Gastrocnemius medialis (tissue), 4 donors: ENCODE measurements around the gene STX8. TPM values are rescaled to one million over a fixed set of nuclear protein-coding genes. Genes with fewer than 3 reads are reported as not detected.

Experiments used
- ATAC-seq, 2 donors: fragments of 150-250 bp; one replicate each; pipeline ENCODE4 v1.9.1; 2016
- DNase-seq, 2 donors: peaks; one replicate each; pipeline ENCODE4 v3.0.0-alpha.2; 2019
- H3K27ac ChIP-seq, 4 donors: fragments of 200-600 bp; sonication (generic); 1 replicate in 1 of 4; 2 replicates in 3 of 4; pipeline ENCODE4 v1.5.1; 2016 to 2018; ENCODE audit warnings: mild to moderate bottlenecking in 2 of 4, moderate library complexity in 1 of 4
- H3K27me3 ChIP-seq, 3 donors: fragments of 200-600 bp; sonication (generic) in 2 of 3; 1 replicate in 1 of 3; 2 replicates in 2 of 3; pipeline versions ENCODE4 v1.5.1 to v1.6.0; 2016 to 2019; ENCODE audit warnings: mild to moderate bottlenecking in 1 of 3, moderate library complexity in 1 of 3
- H3K36me3 ChIP-seq, 2 donors: fragments of 200-600 bp; sonication (generic) in 1 of 2; one replicate each; pipeline ENCODE4 v1.5.1; 2017 to 2018
- H3K4me1 ChIP-seq, 2 donors: fragments of 200-600 bp; sonication (generic) in 1 of 2; one replicate each; pipeline ENCODE4 v1.5.1; 2016 to 2017; ENCODE audit warnings: mild to moderate bottlenecking in 2 of 2
- H3K4me3 ChIP-seq, 4 donors: fragments of 200-600 bp; sonication (generic) in 3 of 4; 1 replicate in 1 of 4; 2 replicates in 3 of 4; pipeline ENCODE4 v1.5.1; 2016 to 2019; ENCODE audit warnings: mild to moderate bottlenecking in 2 of 4
- H3K9me3 ChIP-seq, 3 donors: fragments of 200-600 bp; sonication (generic) in 2 of 3; 1 replicate in 1 of 3; 2 replicates in 2 of 3; pipeline ENCODE4 v1.5.1; 2016 to 2019
- POLR2A ChIP-seq, 2 donors: fragments of 450-650 bp; IDR thresholded peaks; one replicate each; pipeline ENCODE4 v1.6.1; 2017; ENCODE audit warnings: antibody characterized with exemption in 2 of 2, mild to moderate bottlenecking in 2 of 2, moderate library complexity in 2 of 2
- in situ Hi-C, 4 donors: fragments of 200-750 bp; cut with MboI; loops; one replicate each; pipeline versions ENCODE4 v1.15.0 to v1.8.0; 2017; ENCODE audit warnings: low sequenced_read_pairs in 4 of 4
- intact Hi-C: fragments of 100-400 bp; cut with DNase I; formaldehyde crosslinking; loops from one replicate; pipeline ENCODE4 v1.15.1; 2023; ENCODE audit warnings: low total_unique reads
- total RNA-seq, 4 donors: library from RNA; depleted of rRNA; stranded (reverse); fragments of >200 nt; gene quantifications; one replicate each; pipeline versions ENCODE4 v1.1.0 to v1.2.3, GENCODE V29; 2016
- TF ChIP-seq, protein P1 (sequence below), 5 experiments: fragments of 450-650 bp in 3 of 5; fragments of 200-600 bp in 2 of 5; sonication (generic) in 2 of 5; IDR thresholded peaks in 4 of 5; conservative IDR thresholded peaks in 1 of 5; 1 replicate in 4 of 5; 2 replicates in 1 of 5; pipeline ENCODE4 v1.5.1; 2016 to 2019; ENCODE audit warnings: antibody characterized with exemption in 5 of 5, mild to moderate bottlenecking in 3 of 5, moderate library complexity in 3 of 5

STX8 gene
- total RNA-seq, 4 donors from 2014 or later: 39.1 to 67.7 (median 58.2) TPM

- intact Hi-C loops: no loop called here
- no peak overlapping the region for H3K27ac ChIP-seq
- no peak for TF ChIP-seq POLR2A (IDR thresholded peaks at IDR 0.05)
- TF ChIP-seq, protein P1, sequence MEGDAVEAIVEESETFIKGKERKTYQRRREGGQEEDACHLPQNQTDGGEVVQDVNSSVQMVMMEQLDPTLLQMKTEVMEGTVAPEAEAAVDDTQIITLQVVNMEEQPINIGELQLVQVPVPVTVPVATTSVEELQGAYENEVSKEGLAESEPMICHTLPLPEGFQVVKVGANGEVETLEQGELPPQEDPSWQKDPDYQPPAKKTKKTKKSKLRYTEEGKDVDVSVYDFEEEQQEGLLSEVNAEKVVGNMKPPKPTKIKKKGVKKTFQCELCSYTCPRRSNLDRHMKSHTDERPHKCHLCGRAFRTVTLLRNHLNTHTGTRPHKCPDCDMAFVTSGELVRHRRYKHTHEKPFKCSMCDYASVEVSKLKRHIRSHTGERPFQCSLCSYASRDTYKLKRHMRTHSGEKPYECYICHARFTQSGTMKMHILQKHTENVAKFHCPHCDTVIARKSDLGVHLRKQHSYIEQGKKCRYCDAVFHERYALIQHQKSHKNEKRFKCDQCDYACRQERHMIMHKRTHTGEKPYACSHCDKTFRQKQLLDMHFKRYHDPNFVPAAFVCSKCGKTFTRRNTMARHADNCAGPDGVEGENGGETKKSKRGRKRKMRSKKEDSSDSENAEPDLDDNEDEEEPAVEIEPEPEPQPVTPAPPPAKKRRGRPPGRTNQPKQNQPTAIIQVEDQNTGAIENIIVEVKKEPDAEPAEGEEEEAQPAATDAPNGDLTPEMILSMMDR (IDR thresholded peaks at IDR 0.05 in 4 of 5, conservative IDR thresholded peaks at IDR 0.05 in 1 of 5): no peak
- no peaks in the 10 kb centered on the region for H3K9me3 ChIP-seq
- no peaks in the 10 kb centered on the region for H3K4me1 ChIP-seq
- H3K36me3 ChIP-seq: no peaks in the 10 kb centered on the region
- ATAC-seq (peak; percentile 48 to 61), DNase-seq (no peak)
- no peaks in the 10 kb centered on the region for H3K27me3 ChIP-seq
- H3K4me3 ChIP-seq: no peak overlapping the region
- in situ Hi-C loops: no loop called here
Observed at GRCh38 chr17:9228408-9229159, 347.0 kb downstream of the STX8 start.

GRCh38 chr17:9227819-9228407 lies 347.7 kb downstream of the STX8 start:
- intact Hi-C loops: no loop called here
- peak in 1 of 2 donors; percentile 13 for ATAC-seq

GRCh38 chr17:9226794-9227135 lies 348.9 kb downstream of the STX8 start:
- DNase-seq (no peak), ATAC-seq (no peak)
- in situ Hi-C loops: no loop called here
- Histone ChIP-seq H3K27me3 (no peaks in the 10 kb centered on the region), H3K36me3 (no peaks in the 10 kb centered on the region), H3K9me3 (no peaks in the 10 kb centered on the region), H3K27ac (no peak overlapping the region), H3K4me1 (no peaks in the 10 kb centered on the region), H3K4me3 (no peak overlapping the region)
- intact Hi-C loops: no loop called here
- TF ChIP-seq POLR2A (IDR thresholded peaks at IDR 0.05): no peak
- TF ChIP-seq, protein P1 (IDR thresholded peaks at IDR 0.05 in 4 of 5, conservative IDR thresholded peaks at IDR 0.05 in 1 of 5): no peak

More at GRCh38 chr17:9227819-9228407, 347.7 kb downstream of the STX8 start:
- H3K4me3 ChIP-seq: no peak overlapping the region
- no peaks in the 10 kb centered on the region for H3K4me1 ChIP-seq
- no peak for TF ChIP-seq POLR2A (IDR thresholded peaks at IDR 0.05)
- TF ChIP-seq, protein P1 (IDR thresholded peaks at IDR 0.05 in 4 of 5, conservative IDR thresholded peaks at IDR 0.05 in 1 of 5): no peak
- no peak overlapping the region for H3K27ac ChIP-seq
- H3K9me3 ChIP-seq: no peaks in the 10 kb centered on the region
- in situ Hi-C loops: no loop called here
- H3K36me3 ChIP-seq: no peaks in the 10 kb centered on the region
- no peak for DNase-seq
- H3K27me3 ChIP-seq: no peaks in the 10 kb centered on the region

DNA sequence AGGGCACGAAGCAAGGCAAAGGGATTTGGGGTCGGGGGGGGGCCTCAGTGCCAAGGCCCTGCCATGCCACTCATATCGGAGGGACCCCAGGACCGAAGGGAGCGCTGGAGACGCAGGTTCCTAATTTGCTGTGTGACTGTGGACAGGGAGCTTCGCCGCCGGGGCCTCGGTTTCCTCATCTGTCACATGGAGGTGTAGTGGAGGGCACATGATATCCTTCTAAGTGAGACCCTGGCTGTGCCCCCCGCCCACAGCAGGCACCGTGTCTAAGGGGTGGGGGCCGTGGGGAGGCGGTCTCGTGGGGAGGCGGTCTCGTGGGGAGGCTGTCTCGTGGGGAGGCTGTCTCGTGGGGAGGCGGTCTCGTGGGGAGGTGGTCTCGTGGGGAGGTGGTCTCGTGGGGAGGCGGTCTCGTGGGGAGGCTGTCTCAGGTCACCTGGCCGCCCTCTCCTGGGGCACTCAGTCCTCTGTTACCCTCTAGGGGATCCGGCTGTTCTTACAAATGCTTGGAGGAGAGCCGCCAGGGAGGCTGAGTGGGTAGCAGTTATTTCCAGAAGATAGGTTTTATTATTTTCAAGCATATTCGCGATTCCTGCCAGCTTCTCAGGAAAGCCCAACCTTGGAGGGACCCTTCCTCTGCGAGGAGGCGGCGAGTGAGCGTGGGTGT lies 349.4 kb downstream of the STX8 start:
- no peak overlapping the region for H3K4me3 ChIP-seq
- no peaks in the 10 kb centered on the region for H3K27me3 ChIP-seq
- H3K36me3 ChIP-seq: no peaks in the 10 kb centered on the region
- no peak for DNase-seq
- no peaks in the 10 kb centered on the region for H3K4me1 ChIP-seq
- intact Hi-C loops: no loop called here
- H3K9me3 ChIP-seq: no peaks in the 10 kb centered on the region
- TF ChIP-seq POLR2A (IDR thresholded peaks at IDR 0.05): no peak
- TF ChIP-seq, protein P1 (IDR thresholded peaks at IDR 0.05 in 4 of 5, conservative IDR thresholded peaks at IDR 0.05 in 1 of 5): no peak
- no peak overlapping the region for H3K27ac ChIP-seq
- ATAC-seq: no peak
- in situ Hi-C loops: no loop called here
